H1 (cell line): ENCODE results near the gene POU2F1. TPM values are rescaled to one million over a fixed set of nuclear protein-coding genes. Genes with fewer than 3 reads are reported as not detected.

Source experiments
- CTCF ChIA-PET: fragments of 300-600 bp; sonication (Branson Sonifier 250); formaldehyde crosslinking; loops from one replicate; lab custom pipeline; 2021; ENCODE audit not compliant: partially characterized antibody; lab: Charles Lee
- POLR2A ChIA-PET: fragments of 300-600 bp; sonication (Branson Sonifier 250); formaldehyde crosslinking; loops from one replicate; lab custom pipeline; 2021; ENCODE audit warnings: inconsistent platforms; ENCODE audit not compliant: partially characterized antibody; lab: Charles Lee
- DNase-seq, 2 experiments: peaks; one replicate each; pipeline versions ENCODE4 v3.0.0 to v3.0.0-alpha.2; 2010 to 2022; ENCODE audit warnings: low spot score in 2 of 2, low read depth in 1 of 2, mixed read lengths in 1 of 2
- FAIRE-seq: peaks from 2 replicates; lab custom pipeline; 2011; peaks lifted over from hg19 to GRCh38; lab: Jason Lieb, UNC
- H2AFZ ChIP-seq: 2 replicates; pipeline ENCODE4 v1.8.1; 2012; ENCODE audit warnings: low read length, inconsistent platforms
- H2AK5ac ChIP-seq: 2 replicates; pipeline ENCODE4 v1.6.1; 2013; ENCODE audit warnings: low read depth, low read length
- H2BK120ac ChIP-seq: replicated peaks from 2 replicates; pipeline ENCODE3; 2013; ENCODE audit warnings: low read depth, low read length, inconsistent platforms
- H2BK12ac ChIP-seq: 2 replicates; pipeline ENCODE4 v1.6.1; 2013; ENCODE audit warnings: low read depth, low read length
- H2BK15ac ChIP-seq: 2 replicates; pipeline ENCODE4 v1.6.1; 2013; ENCODE audit warnings: low read length
- H2BK20ac ChIP-seq: 2 replicates; pipeline ENCODE4 v1.6.1; 2013; ENCODE audit warnings: low read length
- H2BK5ac ChIP-seq: 2 replicates; pipeline ENCODE4 v1.6.1; 2013; ENCODE audit warnings: low read depth, low read length
- H3K14ac ChIP-seq: 2 replicates; pipeline ENCODE4 v1.6.1; 2013; ENCODE audit warnings: inconsistent platforms; ENCODE audit not compliant: insufficient read length
- H3K18ac ChIP-seq: 2 replicates; pipeline ENCODE4 v1.6.1; 2013; ENCODE audit warnings: low read length; ENCODE audit errors: extremely low read depth
- H3K23ac ChIP-seq: 2 replicates; pipeline ENCODE4 v1.6.1; 2013; ENCODE audit warnings: inconsistent platforms; ENCODE audit not compliant: insufficient read length
- H3K23me2 ChIP-seq: 2 replicates; pipeline ENCODE4 v1.6.1; 2013; ENCODE audit warnings: low read depth, low read length
- H3K27ac ChIP-seq: 2 replicates; pipeline ENCODE4 v1.6.1; 2011; ENCODE audit warnings: low read depth, low read length, inconsistent platforms
- H3K27me3 ChIP-seq, 4 experiments: replicated peaks in 1 of 4; 1 replicate in 1 of 4; 2 replicates in 3 of 4; pipeline versions ENCODE4 v1.6.1 to v1.8.1; 2011 to 2013; ENCODE audit warnings: low read length in 3 of 4, mild to moderate bottlenecking in 3 of 4, inconsistent platforms in 2 of 4, mixed read lengths in 2 of 4, moderate library complexity in 1 of 4; ENCODE audit not compliant: control insufficient read depth in 3 of 4, insufficient read depth in 3 of 4; ENCODE audit errors: extremely low read depth in 1 of 4
- H3K36me3 ChIP-seq, 4 experiments: 2 replicates each; pipeline versions ENCODE4 v1.6.1 to v1.8.1; 2011 to 2013; ENCODE audit warnings: mild to moderate bottlenecking in 4 of 4, low read length in 3 of 4, moderate library complexity in 2 of 4, control low read depth in 1 of 4, inconsistent platforms in 1 of 4; ENCODE audit not compliant: insufficient read depth in 4 of 4, control insufficient read depth in 2 of 4
- H3K4ac ChIP-seq: replicated peaks from 2 replicates; pipeline ENCODE3; 2013; ENCODE audit warnings: low read length, low read depth, mixed read lengths, inconsistent platforms; ENCODE audit not compliant: insufficient read length
- H3K4me1 ChIP-seq, 4 experiments: replicated peaks in 1 of 4; 1 replicate in 1 of 4; 2 replicates in 3 of 4; pipeline versions ENCODE4 v1.6.1 to v1.8.1; 2011 to 2013; ENCODE audit warnings: low read length in 3 of 4, inconsistent platforms in 2 of 4, mixed read lengths in 1 of 4; ENCODE audit not compliant: insufficient read depth in 4 of 4, control insufficient read depth in 3 of 4
- H3K4me2 ChIP-seq, 2 experiments: 2 replicates each; pipeline versions ENCODE4 v1.6.1 to v1.8.1; 2011 to 2013; ENCODE audit warnings: low read depth in 2 of 2, low read length in 2 of 2, control low read depth in 1 of 2, inconsistent platforms in 1 of 2, mild to moderate bottlenecking in 1 of 2; ENCODE audit not compliant: insufficient read depth in 1 of 2
- H3K4me3 ChIP-seq, 4 experiments: fragments of 200-600, 300-600 bp in 1 of 4; sonication (generic), shearing (Covaris generic), sonication (Bioruptor Twin) in 1 of 4; 2 replicates each; pipeline versions ENCODE4 v1.5.1 to v1.8.1; 2011 to 2016; ENCODE audit warnings: low read length in 4 of 4, low read depth in 3 of 4, control low read depth in 2 of 4, inconsistent platforms in 2 of 4, mild to moderate bottlenecking in 2 of 4, mixed read lengths in 1 of 4, moderate library complexity in 1 of 4; ENCODE audit not compliant: insufficient read depth in 2 of 4; ENCODE audit errors: extremely low read depth in 1 of 4
- H3K56ac ChIP-seq: replicated peaks from 2 replicates; pipeline ENCODE3; 2013; ENCODE audit warnings: low read depth, mild to moderate bottlenecking, mixed read lengths, low read length, inconsistent platforms; ENCODE audit not compliant: insufficient read length
- H3K79me1 ChIP-seq: 2 replicates; pipeline ENCODE4 v1.6.1; 2013; ENCODE audit warnings: low read depth, low read length, control low read depth
- H3K79me2 ChIP-seq, 2 experiments: 2 replicates each; pipeline versions ENCODE4 v1.6.1 to v1.8.1; 2012 to 2013; ENCODE audit warnings: low read length in 2 of 2, mild to moderate bottlenecking in 2 of 2, inconsistent platforms in 1 of 2; ENCODE audit not compliant: insufficient read depth in 2 of 2, control insufficient read depth in 1 of 2
- H3K9ac ChIP-seq, 4 experiments: replicated peaks in 1 of 4; 1 replicate in 1 of 4; 2 replicates in 3 of 4; pipeline versions ENCODE4 v1.6.1 to v1.8.1; 2011 to 2013; ENCODE audit warnings: low read depth in 3 of 4, low read length in 3 of 4, control low read depth in 2 of 4, mild to moderate bottlenecking in 2 of 4, moderate library complexity in 2 of 4, inconsistent platforms in 1 of 4; ENCODE audit errors: extremely low read depth in 1 of 4
- H3K9me3 ChIP-seq, 2 experiments: 2 replicates each; pipeline versions ENCODE4 v1.6.1 to v1.8.1; 2012 to 2013; ENCODE audit warnings: mild to moderate bottlenecking in 2 of 2, moderate library complexity in 2 of 2, control low read depth in 1 of 2, inconsistent platforms in 1 of 2, low read depth in 1 of 2, low read length in 1 of 2, mixed read lengths in 1 of 2; ENCODE audit not compliant: insufficient read depth in 2 of 2
- H4K20me1 ChIP-seq, 2 experiments: replicated peaks in 1 of 2; 2 replicates each; pipeline versions ENCODE3 to v1.8.1; 2011 to 2013; ENCODE audit warnings: inconsistent platforms in 2 of 2, low read length in 2 of 2, mild to moderate bottlenecking in 1 of 2; ENCODE audit not compliant: insufficient read depth in 2 of 2, control insufficient read depth in 1 of 2
- H4K5ac ChIP-seq: 2 replicates; pipeline ENCODE4 v1.6.1; 2013; ENCODE audit warnings: low read length, low read depth, mixed read lengths, inconsistent platforms; ENCODE audit not compliant: insufficient read length
- H4K8ac ChIP-seq: 2 replicates; pipeline ENCODE4 v1.8.0; 2013; ENCODE audit warnings: mild to moderate bottlenecking, moderate library complexity, low read length, inconsistent platforms; ENCODE audit not compliant: insufficient read depth; ENCODE audit errors: extremely low read depth
- H4K91ac ChIP-seq: replicated peaks from 2 replicates; pipeline ENCODE3; 2013; ENCODE audit warnings: low read length, mixed read lengths, inconsistent platforms; ENCODE audit not compliant: insufficient read length
- CREB1 ChIP-seq: IDR thresholded peaks from 2 replicates; pipeline ENCODE4 v1.6.1; 2012; ENCODE audit warnings: inconsistent platforms
- POU5F1 ChIP-seq: IDR thresholded peaks from 2 replicates; pipeline ENCODE4 v1.6.1; 2011; ENCODE audit warnings: low read depth, mild to moderate bottlenecking, low read length, moderate library complexity
- SAP30 ChIP-seq: fragments of 300-600 bp; sonication (generic); IDR thresholded peaks from 2 replicates; pipeline ENCODE4 v1.7.1; 2012; ENCODE audit warnings: low read length, moderate library complexity, mild to moderate bottlenecking, inconsistent platforms; ENCODE audit not compliant: insufficient read depth, insufficient replicate concordance
- SP2 ChIP-seq: IDR thresholded peaks from 2 replicates; pipeline ENCODE4 v1.6.1; 2012; ENCODE audit warnings: mild to moderate bottlenecking, low read length, inconsistent platforms
- WGBS, 2 experiments: shearing (Covaris generic) in 1 of 2; methylation state at CpG; one replicate each; pipeline versions ENCODE4 v1.1.6 to v1.1.7; 2013 to 2015; ENCODE audit warnings: low lambda C conversion rate in 2 of 2, mixed read lengths in 2 of 2, inconsistent platforms in 1 of 2, low coverage in 1 of 2, missing lambda C conversion rate in 1 of 2; ENCODE audit not compliant: insufficient replicate concordance in 2 of 2, insufficient coverage in 1 of 2, insufficient read length in 1 of 2; ENCODE audit errors: extremely low coverage in 1 of 2, missing lambda C conversion rate in 1 of 2; 5-methylcytosine and 5-hydroxymethylcytosine counted together
- polyA plus RNA-seq, 7 experiments: library from polyadenylated mRNA; depleted of rRNA in 3 of 7; stranded (reverse) in 5 of 7; unstranded in 2 of 7; fragments of >200 nt in 5 of 7; fragments of 200-250 nt in 2 of 7; gene quantifications; 1 replicate in 5 of 7; 2 replicates in 1 of 7; 4 replicates in 1 of 7; pipeline versions ENCODE4 v1.2.1 to v1.2.3, GENCODE V29; 2011 to 2013; ENCODE audit warnings: missing spikeins in 2 of 7, mixed read lengths in 2 of 7
- total RNA-seq: library from RNA; stranded (reverse); fragmentation: NEBNext Ultra II Directional; extraction: Animal tissue kit (Norgen Biotek cat#: 25700); gene quantifications from 2 replicates; pipeline ENCODE4 v1.2.1, GENCODE V29; 2021

POU2F1 gene
- total and polyA plus RNA-seq, 2 of the 8 experiments (the other 6 are each of a cell fraction or from before 2014, with no cell fraction given) = 37.0 to 57.2 TPM

- H3K23ac ChIP-seq = no peak overlapping the region
- H2AFZ ChIP-seq = no peak overlapping the region
- H2BK120ac ChIP-seq = no peak overlapping the region
- H3K27me3 ChIP-seq = no peaks in the 10 kb centered on the region
- WGBS, 2 experiments = 90% methylated on average over 4 of the region's 4 CpGs; no CpG with 5 or more reads in 1 of the 2 experiments
- no peaks in the 10 kb centered on the region for H3K79me1 ChIP-seq
- H3K4me1 ChIP-seq = no peaks in the 10 kb centered on the region; a peak in 2 of 7 replicates
- TF ChIP-seq CREB1 (no peak), SAP30 (no peak), SP2 (no peak), POU5F1 (no peak)
- H2BK12ac ChIP-seq = no peak overlapping the region
- H3K9me3 ChIP-seq = no peaks in the 10 kb centered on the region
- ChIA-PET POLR2A (no interaction called here), CTCF (interaction anchor here (1.1 to 2.6 kb wide), 5 partner anchors 10 to 345 kb away, joined by 4 to 11 read pairs (median 5); no protein-coding TSS in a partner anchor)
- H3K23me2 ChIP-seq = peaks cover 2% of the 10 kb centered on the region; the same call in 1 of the 2 replicates
- no peak overlapping the region for H3K18ac ChIP-seq
- H4K91ac ChIP-seq = no peak overlapping the region
- FAIRE-seq = no peak
- H4K5ac ChIP-seq = no peak overlapping the region
- no peak overlapping the region for H3K4me2 ChIP-seq
- no peak overlapping the region for H4K8ac ChIP-seq
- no peaks in the 10 kb centered on the region for H3K79me2 ChIP-seq
- H4K20me1 ChIP-seq = no peaks in the 10 kb centered on the region
- H3K4me3 ChIP-seq = no peak overlapping the region
- no peak overlapping the region for H3K56ac ChIP-seq
- no peak overlapping the region for H2BK5ac ChIP-seq
- H3K36me3 ChIP-seq = peaks cover 3 to 33% (median 16%) of the 10 kb centered on the region in 4 experiments; a peak in 7 of 8 replicates
- no peak overlapping the region for H3K4ac ChIP-seq
- H2AK5ac ChIP-seq = no peak overlapping the region
- no peak overlapping the region for H2BK15ac ChIP-seq
- no peak for DNase-seq
- H3K9ac ChIP-seq = no peak overlapping the region
- H3K27ac ChIP-seq = no peak overlapping the region
- H2BK20ac ChIP-seq = no peak overlapping the region
- no peak overlapping the region for H3K14ac ChIP-seq
These were observed 191.4 kb downstream of the POU2F1 start for GRCh38 chr1:167412072-167412471.
